ENCODE results near the gene RD3L. TPM values are rescaled to one million over a fixed set of nuclear protein-coding genes. Genes with fewer than 3 reads are reported as not detected.

The RD3L gene
- total RNA-seq, 1 experiment from 2014 or later: not detected

GRCh38 chr14:103905842-103906456 is 36.4 kb downstream of the RD3L start:
- no CpG with 5 or more reads among the region's 22 CpGs for WGBS (ENCODE audit: extremely low coverage, insufficient read length, low lambda C conversion rate)
- H3K4ac ChIP-seq (ENCODE audit: low read depth, low read length): no peak overlapping the region
- H3K27ac Mint-ChIP-seq: no peak overlapping the region
- H3K56ac ChIP-seq (ENCODE audit: insufficient read length, low read depth, low read length): no peak overlapping the region
- peak; percentile 62 for TF ChIP-seq CTCF (conservative IDR thresholded peaks at IDR 0.05)
- peak; percentile 76 for DNase-seq
- no peak overlapping the region for H4K8ac ChIP-seq (replicated peaks; ENCODE audit: insufficient read length, low read depth, low read length)
- H2AFZ ChIP-seq (ENCODE audit: low read length): no peak overlapping the region
- no peak overlapping the region for H3K4me3 Mint-ChIP-seq
- H3K18ac ChIP-seq (ENCODE audit: insufficient read length, low read depth, low read length): no peak overlapping the region
- H3T11ph ChIP-seq (ENCODE audit: low read length): no peak overlapping the region
- H3K79me2 ChIP-seq (ENCODE audit: insufficient read depth, low read length): no peaks in the 10 kb centered on the region
- H3K14ac ChIP-seq (ENCODE audit: insufficient read depth, low read length): no peak overlapping the region
- no peaks in the 10 kb centered on the region for H3K4me1 ChIP-seq (ENCODE audit: insufficient read depth, low read length)
- no peak overlapping the region for H2AK5ac ChIP-seq (ENCODE audit: insufficient read length, low read length)
- H3K4me2 ChIP-seq (ENCODE audit: insufficient read depth, insufficient read length, low read length): no peak overlapping the region
- H4K20me1 ChIP-seq (ENCODE audit: control insufficient read depth, insufficient read depth, insufficient read length): no peaks in the 10 kb centered on the region
- H3K27me3 Mint-ChIP-seq (ENCODE audit: low read depth): peaks cover 2% of the 10 kb centered on the region; the same call in 1 of the 2 replicates
- no peaks in the 10 kb centered on the region for H3K79me1 ChIP-seq (ENCODE audit: insufficient read depth, low read depth, low read length, poor library complexity, severe bottlenecking)
- no peak overlapping the region for H2BK5ac ChIP-seq (ENCODE audit: insufficient read length, low read length)
- H3K27ac ChIP-seq (ENCODE audit: insufficient read length, low read depth, low read length): no peak overlapping the region
- H3K23me2 ChIP-seq (ENCODE audit: insufficient read length, low read depth, low read length, poor library complexity, severe bottlenecking): no peaks in the 10 kb centered on the region
- no peak overlapping the region for H4K91ac ChIP-seq (ENCODE audit: insufficient read length, low read depth, low read length)
- H3K9me3 Mint-ChIP-seq: no peaks in the 10 kb centered on the region
- H2BK15ac ChIP-seq (ENCODE audit: low read depth, low read length): no peak overlapping the region
- H2BK20ac ChIP-seq (ENCODE audit: low read depth, low read length, poor library complexity, severe bottlenecking): no peak overlapping the region
- no peaks in the 10 kb centered on the region; a peak in 1 of 7 replicates for H3K36me3 Mint-ChIP-seq (ENCODE audit: insufficient read depth in 1 of 3, low read depth in 3 of 3)
- no peaks in the 10 kb centered on the region for H3K9me3 ChIP-seq (ENCODE audit: control insufficient read depth, low read depth, low read length)
- no peak overlapping the region for H2BK120ac ChIP-seq (ENCODE audit: low read depth, low read length, poor library complexity, severe bottlenecking)
- no peak overlapping the region for H4K5ac ChIP-seq (ENCODE audit: insufficient read length, low read depth, low read length)
- peaks cover 16 to 17% of the 10 kb centered on the region in 2 experiments for H3K4me1 Mint-ChIP-seq
- no peak overlapping the region for H3K9ac ChIP-seq (ENCODE audit: extremely low read depth, insufficient read length, low read length)
- H3K27me3 ChIP-seq (ENCODE audit: insufficient read depth, low read length): no peaks in the 10 kb centered on the region; the same call in 1 of the 2 replicates
- no peak overlapping the region for H3K23ac ChIP-seq (ENCODE audit: insufficient read length, low read depth, low read length)
- H2BK12ac ChIP-seq (ENCODE audit: insufficient read length, low read depth, low read length): no peak overlapping the region

Measured in H9 (cell line).